ENCODE results near the gene RASA2. TPM values are rescaled to one million over a fixed set of nuclear protein-coding genes. Genes with fewer than 3 reads are reported as not detected.

Gene RASA2
- polyA plus RNA-seq, 1 of the 3 experiments (the other 2 are of a cell fraction): 2.4 TPM

- H3K27me3 ChIP-seq (ENCODE audit: insufficient read depth): no peaks in the 10 kb centered on the region
- TF ChIP-seq FOXJ3 (CRISPR knock-in tag; IDR thresholded peaks at IDR 0.05): no peak
- no peak for TF ChIP-seq USF2 (IDR thresholded peaks at IDR 0.05; ENCODE audit: borderline replicate concordance, low read depth, low read length)
- TF ChIP-seq RFX5 (IDR thresholded peaks at IDR 0.05; ENCODE audit: low read length): no peak
- no peak for TF ChIP-seq MEF2A (IDR thresholded peaks at IDR 0.05; ENCODE audit: borderline replicate concordance, low read depth)
- TF ChIP-seq REST (IDR thresholded peaks at IDR 0.05; ENCODE audit: low read depth, low read length): no peak
- TF ChIP-seq GABPA (IDR thresholded peaks at IDR 0.05; ENCODE audit: low read depth): no peak
- no peak for TF ChIP-seq YY1 (IDR thresholded peaks at IDR 0.05; ENCODE audit: low read depth)
- no peak for TF ChIP-seq EP300 (IDR thresholded peaks at IDR 0.05; ENCODE audit: borderline replicate concordance in 1 of 2, low read depth in 1 of 2, low read length in 1 of 2)
- no peak for TF ChIP-seq PBX3 (IDR thresholded peaks at IDR 0.05)
- no peak for TF ChIP-seq SIN3A (IDR thresholded peaks at IDR 0.05; ENCODE audit: borderline replicate concordance, low read depth, low read length)
- TF ChIP-seq TCF12 (IDR thresholded peaks at IDR 0.05): no peak
- TF ChIP-seq NFIC (IDR thresholded peaks at IDR 0.05; ENCODE audit: borderline replicate concordance): no peak
- H3K9me2 ChIP-seq: no peaks in the 10 kb centered on the region
- no peaks in the 10 kb centered on the region for H3K4me1 ChIP-seq (ENCODE audit: control insufficient read depth in 1 of 2, insufficient read depth in 2 of 2, low read depth in 1 of 2, low read length in 1 of 2)
- ChIA-PET CTCF (interaction anchor here (0.7 to 1.5 kb wide), 3 partner anchors 22 to 86 kb away, joined by 3 read pairs; no protein-coding TSS in a partner anchor), POLR2A (interaction anchor here (0.9 kb wide), 1 partner anchor 11 kb away, joined by 4 read pairs; no protein-coding TSS in a partner anchor)
- H3K36me3 ChIP-seq (replicated peaks in 1 of 2; ENCODE audit: control insufficient read depth in 1 of 2, insufficient read depth in 2 of 2, low read length in 1 of 2): no peaks in the 10 kb centered on the region
- H3K9ac ChIP-seq: no peak overlapping the region
- H3K4me2 ChIP-seq: no peak overlapping the region
- 69% methylated on average over 9 of the region's 9 CpGs for WGBS (ENCODE audit: low lambda C conversion rate)
- no peaks in the 10 kb centered on the region for H3K9me3 ChIP-seq
- no peaks in the 10 kb centered on the region for H4K20me1 ChIP-seq (ENCODE audit: insufficient read depth)
- H3K4me3 ChIP-seq (ENCODE audit: low read depth in 2 of 2, low read length in 1 of 2): no peak overlapping the region
- H3F3A ChIP-seq (replicated peaks; ENCODE audit: insufficient read depth): no peaks in the 10 kb centered on the region
- no peak overlapping the region for H3K27ac ChIP-seq (ENCODE audit: low read depth in 2 of 2, low read length in 1 of 2)
- H3K79me2 ChIP-seq (ENCODE audit: insufficient read depth): no peaks in the 10 kb centered on the region
- DNase-seq: no peak
- H2AFZ ChIP-seq (ENCODE audit: low read depth): no peak overlapping the region
These were observed 161.5 kb downstream of the RASA2 start for GRCh38 chr3:141648055-141648910.
